Activated T-cell treated with anti-CD3 and anti-CD28 coated beads for 48 hours (primary cell): Measurements from ENCODE around the gene ZBED6.

ENCODE experiments used
- DNase-seq: peaks from one replicate; pipeline ENCODE4 v3.0.0-alpha.2; 2020; ENCODE audit warnings: low read depth

The ZBED6 gene

DNA sequence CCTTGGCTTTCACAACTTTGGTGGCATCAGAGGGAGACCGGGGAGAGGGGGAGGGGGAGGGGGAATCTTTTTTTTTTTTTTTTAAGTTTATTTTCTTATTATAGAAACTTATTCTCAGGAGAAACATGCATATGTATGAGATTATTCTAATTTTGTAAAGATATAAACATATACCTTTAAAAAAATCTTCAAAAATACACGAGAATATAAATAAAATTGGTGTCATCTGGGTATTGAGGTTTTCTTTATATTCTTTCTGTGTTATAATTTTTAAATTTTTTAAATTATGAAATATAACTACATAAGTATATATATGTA, 47.1 kb downstream of the ZBED6 start:
- no peak for DNase-seq

DNA sequence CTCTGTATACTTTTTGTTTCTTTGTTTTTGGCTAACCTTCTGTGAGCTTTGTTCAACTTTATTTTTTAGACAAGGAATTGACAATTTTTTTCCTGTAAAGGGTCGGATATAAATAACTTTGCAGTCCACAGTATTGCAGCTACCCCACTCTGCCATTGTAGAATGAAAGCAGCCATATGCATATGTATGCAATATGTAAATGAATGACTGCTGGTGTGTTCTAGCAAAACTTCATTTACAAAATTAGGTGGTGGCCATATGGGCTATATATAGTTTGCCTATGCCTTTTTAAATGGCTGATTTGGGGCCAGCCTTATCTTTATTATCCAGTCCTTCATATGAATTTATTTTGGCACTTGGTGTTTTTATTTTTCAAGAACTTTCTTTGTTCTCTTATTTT, 48.0 kb downstream of the ZBED6 start:
- no peak for DNase-seq
